Fibroblast of skin of abdomen (primary cell): ENCODE measurements around the gene C2CD2.
A peak's percentile ranks its signal among the peaks of the same experiment; 100 is the strongest.
"Not testable (repeated sequence)": the region's sequence is repeated elsewhere in the genome, so short reads cannot be mapped to it uniquely, and the experiment has no call there.

Source experiments
- DNase-seq: peaks from one replicate; pipeline ENCODE4 v3.0.0-alpha.2; 2013

The C2CD2 gene

GRCh38 chr21:41956926-41957729 lies 3.3 kb upstream of the C2CD2 start:
- DNase-seq = peak; percentile 77

- DNase-seq = no peak
Observed at GRCh38 chr21:41955516-41955915, 1.7 kb upstream of the C2CD2 start.

- DNase-seq = no peak
Observed at GRCh38 chr21:41954654-41955499, 1.1 kb upstream of the C2CD2 start.

GRCh38 chr21:41953249-41953830 lies 478 bp downstream of the C2CD2 start:
- no peak for DNase-seq

DNA sequence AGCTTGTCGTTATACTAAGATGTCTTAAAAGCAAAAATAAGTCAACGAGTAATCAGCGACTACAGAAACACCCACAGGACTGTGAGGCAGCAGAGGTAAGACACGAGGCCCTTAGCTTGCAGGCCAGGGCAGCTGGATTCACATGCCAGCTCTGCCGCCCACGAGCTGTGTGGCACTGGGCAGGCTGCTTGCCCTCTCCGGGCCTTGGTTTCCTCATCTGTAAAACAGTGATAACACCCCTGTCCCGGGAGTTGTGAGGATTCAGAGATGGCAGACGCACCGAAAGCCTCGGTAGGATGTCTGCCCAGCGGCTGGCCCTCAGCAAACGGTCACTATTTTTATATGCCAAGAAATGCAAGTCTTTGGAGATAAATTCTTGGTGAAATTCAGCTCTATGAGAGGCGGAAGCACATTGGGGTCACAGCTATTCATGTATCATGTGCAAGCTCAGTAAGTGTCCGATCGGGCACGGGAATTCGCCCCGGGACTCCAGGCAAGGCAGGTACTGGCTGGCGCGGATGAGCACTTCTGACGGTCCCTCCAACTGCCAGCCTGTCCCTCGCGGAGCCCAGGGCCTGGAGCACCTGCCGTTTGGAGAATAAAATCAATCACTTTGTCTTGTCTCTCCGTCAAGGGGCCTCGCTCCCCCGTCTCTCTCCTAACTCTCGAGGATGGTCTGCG lies 1.1 kb downstream of the C2CD2 start:
- DNase-seq = no peak

DNA sequence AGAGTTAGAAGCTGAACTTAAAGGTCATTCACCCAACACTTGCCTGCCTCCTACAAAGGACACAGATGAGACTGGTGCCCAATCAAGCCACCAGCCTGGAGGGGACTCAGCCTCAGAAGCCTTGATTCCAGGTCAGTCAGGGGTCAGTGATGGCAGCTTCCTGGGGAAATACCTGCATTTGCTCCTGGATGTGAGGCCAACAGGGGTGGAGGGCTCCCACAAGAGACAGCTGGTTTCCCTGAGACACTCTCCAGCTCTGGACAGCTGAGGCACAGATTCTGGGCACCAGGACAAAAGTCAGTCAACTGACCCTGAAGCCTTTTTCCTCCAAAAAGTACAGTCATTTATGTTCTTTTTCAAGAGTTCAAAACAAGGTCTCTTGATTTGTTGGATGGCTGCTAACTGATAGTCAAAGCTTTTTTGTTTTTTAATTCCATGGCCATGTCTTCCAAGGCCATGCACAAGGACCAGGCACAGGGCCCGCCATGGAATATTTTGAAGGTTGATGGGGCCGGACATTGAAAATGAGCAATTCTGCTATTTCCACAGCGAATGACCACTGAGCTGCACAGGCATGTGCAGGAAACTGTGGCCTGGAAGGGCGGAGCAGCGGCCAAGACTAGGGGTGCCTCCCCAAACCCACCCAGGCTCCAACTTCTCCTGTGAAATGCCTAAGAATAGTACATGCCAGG lies 1.8 kb downstream of the C2CD2 start:
- DNase-seq = no peak

DNA sequence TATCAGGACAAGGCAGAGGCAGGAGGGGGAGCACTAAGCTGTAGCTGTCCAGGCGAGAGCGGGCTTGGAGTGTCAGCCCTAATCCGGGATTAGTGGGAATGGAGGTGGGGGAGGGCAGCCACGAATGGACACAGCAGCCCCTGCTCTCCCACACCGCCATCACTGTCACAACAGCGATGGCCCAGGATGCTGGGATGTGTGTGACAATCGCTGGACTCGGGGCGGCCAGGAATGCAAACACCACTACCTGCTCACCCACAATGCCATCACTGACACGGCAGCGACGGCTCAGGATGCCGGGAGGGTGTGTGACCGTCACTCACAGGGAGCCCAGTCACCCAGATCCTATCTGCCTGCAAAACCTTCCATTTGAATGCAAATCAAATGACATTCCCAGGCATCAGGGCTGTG lies 2.9 kb downstream of the C2CD2 start:
- DNase-seq = no peak

DNA sequence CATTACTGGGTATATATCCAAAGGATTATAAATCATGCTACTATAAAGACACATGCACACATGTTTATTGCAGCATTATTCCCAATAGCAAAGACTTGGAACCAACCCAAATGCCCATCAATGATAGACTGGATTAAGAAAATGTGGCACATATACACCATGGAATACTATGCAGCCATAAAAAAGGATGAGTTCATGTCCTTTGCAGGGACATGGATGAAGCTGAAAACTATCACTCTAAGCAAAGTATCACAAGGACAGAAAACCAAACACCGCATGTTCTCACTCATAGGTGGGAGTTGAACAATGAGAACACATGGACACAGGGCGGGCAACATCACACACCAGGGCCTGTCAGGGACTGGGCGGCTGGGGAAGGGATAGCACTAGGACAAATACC lies 4.2 kb downstream of the C2CD2 start:
- DNase-seq = not testable (repeated sequence)

DNA sequence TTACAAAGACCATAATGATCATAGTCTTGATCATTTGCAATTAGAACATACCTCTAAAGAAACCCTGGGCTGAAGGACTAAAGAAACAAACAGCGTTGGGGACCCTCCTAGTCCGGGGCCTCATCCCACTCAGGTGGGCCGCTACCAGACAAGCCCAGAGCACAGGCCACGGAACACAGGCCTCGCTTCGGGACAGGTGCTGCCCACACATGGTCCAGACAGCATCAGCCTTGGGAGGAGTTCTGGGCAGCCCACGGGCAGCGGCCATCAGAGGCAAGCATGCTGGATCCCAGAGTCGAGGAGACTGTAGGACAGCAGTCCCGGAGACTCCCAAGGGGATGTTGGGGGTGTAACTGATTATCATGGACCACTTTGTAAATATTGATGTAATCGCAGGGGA lies 4.9 kb downstream of the C2CD2 start:
- no peak for DNase-seq

DNA sequence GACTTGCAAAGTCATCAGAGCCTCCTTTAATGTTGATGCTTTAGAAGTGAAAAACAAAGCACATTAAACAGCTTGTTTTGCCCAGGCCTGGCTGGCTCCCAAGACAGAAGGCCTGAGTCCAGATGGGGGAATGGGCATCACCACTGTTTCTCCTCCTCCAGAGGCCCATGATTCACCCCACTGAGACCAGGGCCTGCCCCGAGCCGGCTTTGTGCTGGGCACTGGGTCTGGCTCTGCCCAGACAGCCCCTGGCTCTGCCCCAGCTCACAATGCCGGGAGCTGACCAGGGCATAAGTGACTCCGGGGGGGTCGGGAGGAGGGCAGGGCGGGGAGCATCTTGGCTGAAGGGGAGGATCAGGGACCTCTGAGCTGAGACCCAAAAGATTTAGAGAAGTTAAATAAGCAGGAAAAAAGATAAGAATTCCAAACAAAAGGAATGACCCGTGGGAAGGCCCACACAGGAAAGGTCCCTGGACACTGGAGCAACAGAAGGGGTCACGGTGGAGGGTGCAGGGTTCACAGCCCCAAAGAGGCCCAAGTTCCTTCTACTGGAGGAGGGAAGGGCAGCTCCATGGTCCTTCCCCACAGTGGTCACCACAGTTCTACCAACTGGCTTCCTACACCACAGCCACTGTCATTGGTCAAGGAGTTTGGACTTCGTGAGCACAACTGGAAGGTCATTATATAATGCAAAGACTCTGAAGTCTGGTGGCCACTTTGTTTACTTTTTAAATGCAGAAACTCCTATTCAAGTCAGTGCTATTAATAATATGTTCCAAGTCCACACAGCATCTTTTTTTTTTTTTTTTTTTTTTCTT lies 5.5 kb downstream of the C2CD2 start:
- no peak for DNase-seq

DNA sequence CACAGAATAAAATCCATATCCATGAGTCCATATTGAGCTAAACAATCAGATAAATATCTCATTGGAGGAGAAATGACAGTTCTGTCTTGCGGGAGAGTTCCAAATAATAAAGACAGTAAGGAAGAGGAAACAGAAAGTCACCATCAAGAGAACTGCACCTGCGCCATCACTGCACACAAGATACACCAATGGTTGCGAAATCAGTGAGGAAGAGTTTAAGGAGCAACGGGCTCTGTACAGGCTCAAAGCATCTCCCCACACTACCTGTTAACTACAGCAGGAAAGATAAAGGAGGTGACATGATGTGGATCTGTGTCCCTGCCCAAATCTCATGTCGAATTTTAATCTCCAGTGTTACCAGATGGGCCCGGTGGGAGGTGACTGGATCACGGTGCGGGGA lies 7.8 kb downstream of the C2CD2 start:
- no peak for DNase-seq

- no peak for DNase-seq
Observed at GRCh38 chr21:41943851-41944250, 10.0 kb downstream of the C2CD2 start.

DNA sequence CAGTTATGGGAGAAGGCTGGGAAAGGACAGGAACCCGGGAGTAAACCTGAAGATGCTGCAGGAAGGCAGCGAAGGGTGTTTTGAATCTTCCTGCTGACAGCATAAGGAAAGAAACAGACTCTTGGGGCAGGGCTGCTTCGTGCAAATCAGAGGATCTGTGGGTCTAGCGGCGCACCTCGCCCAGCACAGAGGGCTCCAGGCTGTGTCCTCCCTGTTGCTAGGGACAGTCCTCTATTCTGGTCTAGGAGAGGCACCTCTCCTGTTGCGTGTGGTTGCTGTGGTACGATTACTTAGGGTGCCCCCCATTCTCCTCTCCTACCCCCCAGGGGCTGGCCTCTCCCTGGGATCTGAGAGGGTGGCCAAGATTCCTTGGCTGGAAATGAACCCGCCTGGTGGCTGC lies 11.4 kb downstream of the C2CD2 start:
- DNase-seq = no peak

DNA sequence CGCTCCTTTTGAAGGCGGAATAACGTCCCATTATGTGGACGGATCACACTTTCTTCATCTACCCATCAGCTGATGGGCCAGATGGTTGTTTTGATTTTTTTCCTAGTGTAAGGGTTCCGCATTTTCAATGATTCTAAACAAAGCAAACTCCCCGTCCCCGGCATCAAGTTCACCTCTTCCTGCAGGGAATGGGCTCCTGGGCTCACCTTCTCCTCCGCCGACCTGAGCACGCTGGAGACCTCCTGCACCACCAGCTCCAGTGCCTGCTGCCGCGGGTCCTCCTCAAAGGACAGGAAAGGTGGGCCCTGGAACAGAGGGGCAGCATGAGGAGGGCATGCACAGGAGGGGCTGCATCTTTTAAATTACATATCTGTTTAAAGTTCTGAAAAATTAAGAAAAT lies 11.9 kb downstream of the C2CD2 start:
- DNase-seq = no peak

DNA sequence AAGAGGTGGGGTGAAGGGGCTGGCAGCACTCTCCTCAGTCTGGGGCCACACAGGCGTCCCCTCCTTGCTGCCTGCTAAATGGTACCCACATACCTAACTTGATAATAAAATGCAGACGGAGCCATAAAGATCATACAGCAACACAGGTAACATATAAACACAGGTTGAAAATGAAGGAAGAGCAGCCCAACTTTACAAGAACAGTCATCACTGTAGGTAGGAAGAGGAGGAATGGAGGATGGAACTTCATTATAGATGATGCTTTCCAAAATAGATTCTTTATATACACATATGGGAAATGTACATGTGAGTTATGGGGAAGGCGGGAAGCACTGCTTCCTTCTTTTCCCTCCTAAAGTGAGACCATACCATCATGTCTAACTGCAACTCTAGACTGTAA lies 13.4 kb downstream of the C2CD2 start:
- DNase-seq = no peak

GRCh38 chr21:41939391-41939790 lies 14.4 kb downstream of the C2CD2 start:
- no peak for DNase-seq

DNA sequence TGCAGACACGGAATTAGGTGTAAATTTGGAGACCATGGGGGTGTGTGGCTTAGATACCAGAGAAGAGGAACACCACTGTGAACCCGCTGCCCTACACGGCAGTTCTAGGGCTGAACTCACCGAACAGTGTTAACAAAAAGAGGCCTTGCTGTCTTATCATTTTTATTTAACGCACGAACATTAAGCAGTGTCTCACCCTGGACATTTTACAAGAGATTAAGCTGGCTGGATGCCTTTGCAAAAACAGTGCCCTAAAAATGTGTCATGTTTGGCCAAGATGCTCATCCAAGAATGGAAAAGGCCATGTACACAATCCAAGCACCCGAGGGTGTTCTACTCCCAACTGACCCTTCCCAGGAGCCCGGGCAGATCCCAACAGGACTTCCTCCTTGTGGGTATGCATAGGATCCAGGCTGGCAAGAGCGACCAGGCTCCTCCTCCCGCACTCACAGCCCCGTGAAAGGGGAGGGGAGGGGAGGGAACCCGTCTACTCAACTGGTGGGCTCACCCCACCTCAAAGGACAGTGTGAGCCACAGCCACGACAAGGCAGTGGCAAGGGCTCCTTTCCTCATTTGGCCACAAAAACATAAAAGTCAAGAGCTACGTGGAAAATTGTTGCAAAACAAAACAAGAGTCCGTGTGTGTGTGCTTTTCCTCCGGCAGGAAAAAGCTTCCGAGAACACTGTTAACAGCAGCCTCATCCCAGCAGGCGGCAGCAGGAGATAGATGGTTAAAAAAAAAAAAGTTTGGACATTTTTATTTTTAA lies 20.3 kb downstream of the C2CD2 start:
- peak; percentile 43 for DNase-seq

DNA sequence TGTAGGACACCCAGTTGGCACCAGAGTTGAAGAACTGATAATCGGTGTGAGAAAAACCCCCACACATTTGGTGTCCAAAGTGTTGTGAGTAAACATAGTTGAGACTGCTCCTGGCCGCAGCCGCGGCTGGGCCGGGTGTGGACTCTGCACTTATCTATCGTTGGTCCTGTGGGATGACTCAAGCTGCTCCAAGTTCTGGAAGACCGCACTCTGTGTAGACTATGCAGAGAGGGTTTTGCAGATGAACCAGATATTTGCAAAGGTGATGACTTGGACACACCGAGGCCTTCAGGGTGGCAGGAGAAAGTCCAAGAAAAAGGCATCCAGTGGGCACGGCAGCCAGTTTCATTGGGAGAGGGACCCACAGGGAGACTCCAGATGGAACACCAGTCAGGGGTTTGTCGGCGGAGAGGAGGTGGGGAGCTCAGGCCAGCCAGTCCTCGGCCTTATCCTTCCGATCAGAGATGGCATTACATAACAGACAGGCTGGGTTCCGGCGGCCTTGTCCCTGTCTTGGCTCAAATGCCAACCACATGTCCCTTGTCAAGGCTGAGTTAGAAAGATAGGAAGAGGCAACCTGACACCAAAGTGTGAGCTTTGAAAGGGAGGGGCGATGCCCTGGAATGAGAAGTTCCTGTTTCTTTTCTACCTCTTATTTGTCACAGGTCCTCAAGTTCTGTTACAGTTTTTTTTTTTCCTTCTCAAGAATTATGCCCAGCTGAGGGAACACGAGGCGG lies 21.1 kb downstream of the C2CD2 start:
- DNase-seq = no peak

- DNase-seq = peak; percentile 72
Observed at GRCh38 chr21:41932191-41932575, 21.6 kb downstream of the C2CD2 start.

GRCh38 chr21:41931041-41931451 lies 22.8 kb downstream of the C2CD2 start:
- DNase-seq = no peak
